ENCODE measurements around the gene UMAD1.

- TF ChIP-seq CTCF (IDR thresholded peaks at IDR 0.05) (no peak), POLR2A (IDR thresholded peaks at IDR 0.05; ENCODE audit: low read depth) (no peak), POLR2AphosphoS5 (IDR thresholded peaks at IDR 0.05) (no peak), EP300 (IDR thresholded peaks at IDR 0.05) (no peak)
Observed at GRCh38 chr7:7793249-7793648, 152.7 kb downstream of the UMAD1 start.
